ACC112 (cell line): Measurements from ENCODE around the gene PLA2G2C.

Experiments used
- H2AFZ ChIP-seq: fragments of 200-600 bp; sonication (generic); one replicate; pipeline ENCODE4 v1.6.0; 2017; ENCODE audit warnings: antibody characterized with exemption, low read length; ENCODE audit not compliant: unreplicated experiment
- H3K27ac ChIP-seq: fragments of 200-600 bp; sonication (generic); 2 replicates; pipeline ENCODE4 v1.5.1; 2014; ENCODE audit warnings: low read depth, mild to moderate bottlenecking, antibody characterized with exemption, low read length, moderate library complexity
- H3K27me3 ChIP-seq: fragments of 200-600 bp; sonication (generic); 2 replicates; pipeline ENCODE4 v1.6.1; 2014; ENCODE audit warnings: mild to moderate bottlenecking, antibody characterized with exemption, low read length, moderate library complexity, mixed read lengths; ENCODE audit not compliant: insufficient read depth
- H3K36me3 ChIP-seq: fragments of 200-600 bp; sonication (generic); 2 replicates; pipeline ENCODE4 v1.6.1; 2016; ENCODE audit warnings: mild to moderate bottlenecking, antibody characterized with exemption, low read length, moderate library complexity, mixed read lengths; ENCODE audit not compliant: insufficient read depth
- H3K4me1 ChIP-seq: fragments of 200-600 bp; sonication (generic); one replicate; pipeline ENCODE4 v1.6.1; 2016; ENCODE audit warnings: low read length, mixed read lengths; ENCODE audit not compliant: insufficient read depth, unreplicated experiment, control insufficient read depth
- H3K4me3 ChIP-seq: fragments of 200-600 bp; sonication (generic); 2 replicates; pipeline ENCODE4 v1.5.1; 2014; ENCODE audit warnings: mild to moderate bottlenecking, low read depth, low read length
- H3K79me2 ChIP-seq: fragments of 200-600 bp; sonication (generic); one replicate; pipeline ENCODE4 v1.6.0; 2016; ENCODE audit warnings: low read length; ENCODE audit not compliant: control insufficient read depth, unreplicated experiment, insufficient read depth

Gene PLA2G2C

GRCh38 chr1:20192364-20192763, 6.0 kb upstream of the PLA2G2C start:
- no peak overlapping the region for H3K4me3 ChIP-seq
- H3K36me3 ChIP-seq: no peaks in the 10 kb centered on the region
- H3K27ac ChIP-seq: no peak overlapping the region
- H3K79me2 ChIP-seq: no peaks in the 10 kb centered on the region
- no peaks in the 10 kb centered on the region for H3K4me1 ChIP-seq
- no peak overlapping the region for H2AFZ ChIP-seq
- H3K27me3 ChIP-seq: peaks cover 83% of the 10 kb centered on the region

GRCh38 chr1:20191266-20191825, 5.0 kb upstream of the PLA2G2C start:
- Histone ChIP-seq H3K27me3 (peaks cover 93% of the 10 kb centered on the region), H3K4me3 (no peak overlapping the region), H3K36me3 (no peaks in the 10 kb centered on the region), H3K4me1 (no peaks in the 10 kb centered on the region), H2AFZ (no peak overlapping the region), H3K27ac (no peak overlapping the region), H3K79me2 (no peaks in the 10 kb centered on the region)

- no peak overlapping the region for H3K4me3 ChIP-seq
- H3K4me1 ChIP-seq: no peaks in the 10 kb centered on the region
- H3K79me2 ChIP-seq: no peaks in the 10 kb centered on the region
- no peaks in the 10 kb centered on the region for H3K36me3 ChIP-seq
- H3K27me3 ChIP-seq: peaks cover 95% of the 10 kb centered on the region
- H3K27ac ChIP-seq: no peak overlapping the region
- no peak overlapping the region for H2AFZ ChIP-seq
These were observed 4.2 kb upstream of the PLA2G2C start for GRCh38 chr1:20190256-20191160.

- no peak overlapping the region for H3K4me3 ChIP-seq
- no peak overlapping the region for H3K27ac ChIP-seq
- no peaks in the 10 kb centered on the region for H3K36me3 ChIP-seq
- H3K79me2 ChIP-seq: no peaks in the 10 kb centered on the region
- H2AFZ ChIP-seq: no peak overlapping the region
- peaks cover 99% of the 10 kb centered on the region for H3K27me3 ChIP-seq
- no peaks in the 10 kb centered on the region for H3K4me1 ChIP-seq
These were observed 3.3 kb upstream of the PLA2G2C start for GRCh38 chr1:20189664-20190063.

GRCh38 chr1:20188455-20188817, 2.1 kb upstream of the PLA2G2C start:
- no peak overlapping the region for H3K4me3 ChIP-seq
- H3K79me2 ChIP-seq: no peaks in the 10 kb centered on the region

GRCh38 chr1:20187813-20188454, 1.6 kb upstream of the PLA2G2C start:
- H3K79me2 ChIP-seq: no peaks in the 10 kb centered on the region
- no peaks in the 10 kb centered on the region for H3K36me3 ChIP-seq
- H3K27me3 ChIP-seq: peaks cover 99% of the 10 kb centered on the region
- H2AFZ ChIP-seq: no peak overlapping the region
- no peaks in the 10 kb centered on the region for H3K4me1 ChIP-seq
- H3K27ac ChIP-seq: no peak overlapping the region
- H3K4me3 ChIP-seq: no peak overlapping the region

More at GRCh38 chr1:20188455-20188817, 2.1 kb upstream of the PLA2G2C start:
- no peaks in the 10 kb centered on the region for H3K36me3 ChIP-seq
- H3K27me3 ChIP-seq: peaks cover 99% of the 10 kb centered on the region
- H3K4me1 ChIP-seq: no peaks in the 10 kb centered on the region
- no peak overlapping the region for H3K27ac ChIP-seq
- H2AFZ ChIP-seq: no peak overlapping the region

- no peak overlapping the region for H2AFZ ChIP-seq
- no peaks in the 10 kb centered on the region for H3K4me1 ChIP-seq
- no peaks in the 10 kb centered on the region for H3K79me2 ChIP-seq
- no peak overlapping the region for H3K27ac ChIP-seq
- no peak overlapping the region for H3K4me3 ChIP-seq
- peaks cover 99% of the 10 kb centered on the region for H3K27me3 ChIP-seq
- H3K36me3 ChIP-seq: no peaks in the 10 kb centered on the region
These were observed 940 bp upstream of the PLA2G2C start for GRCh38 chr1:20187103-20187812.

GRCh38 chr1:20184997-20185833, 1.1 kb downstream of the PLA2G2C start:
- no peaks in the 10 kb centered on the region for H3K4me1 ChIP-seq
- H3K79me2 ChIP-seq: no peaks in the 10 kb centered on the region
- no peak overlapping the region for H2AFZ ChIP-seq
- peaks cover 99% of the 10 kb centered on the region for H3K27me3 ChIP-seq
- no peaks in the 10 kb centered on the region for H3K36me3 ChIP-seq
- H3K27ac ChIP-seq: no peak overlapping the region
- H3K4me3 ChIP-seq: no peak overlapping the region

GRCh38 chr1:20184481-20184900, 1.8 kb downstream of the PLA2G2C start:
- H2AFZ ChIP-seq: no peak overlapping the region
- no peaks in the 10 kb centered on the region for H3K79me2 ChIP-seq
- H3K27ac ChIP-seq: no peak overlapping the region
- H3K36me3 ChIP-seq: no peaks in the 10 kb centered on the region
- no peaks in the 10 kb centered on the region for H3K4me1 ChIP-seq
- peaks cover 92% of the 10 kb centered on the region for H3K27me3 ChIP-seq
- H3K4me3 ChIP-seq: no peak overlapping the region
